Fibroblast of peridontal ligament (primary cell): ENCODE data around the gene LRRC4C.

ENCODE experiments used
- DNase-seq: peaks from one replicate; pipeline ENCODE4 v3.0.0-alpha.2; 2010; ENCODE audit errors: extremely low read depth

LRRC4C gene

GRCh38 chr11:40099426-40100161 lies 1359.9 kb downstream of the LRRC4C start:
- no peak for DNase-seq

GRCh38 chr11:40095446-40095845 lies 1364.0 kb downstream of the LRRC4C start:
- DNase-seq = no peak

GRCh38 chr11:40094954-40095353 lies 1364.5 kb downstream of the LRRC4C start:
- no peak for DNase-seq

GRCh38 chr11:40080434-40080833 lies 1379.0 kb downstream of the LRRC4C start:
- no peak for DNase-seq
